Hypothalamus (tissue), 51 donors: Measurements from ENCODE around the gene HAVCR2.

Experiments used
- DNase-seq, 51 donors: peaks; one replicate each; lab custom pipeline; 2025; lab: John Stamatoyannopoulos, UW

HAVCR2 gene

GRCh38 chr5:157108976-157109375 is at the start of gene HAVCR2:
HAVCR2 (minus strand) TSS chr5:157109044; CDS start chr5:157108983, 61 bp downstream.
- peak in 35 of 51 donors; percentile 2 to 63 (median 20) for DNase-seq

- no peak for DNase-seq
These were observed 48.5 kb upstream of the HAVCR2 start for GRCh38 chr5:157157293-157157891.

- DNase-seq = no peak
These were observed 46.5 kb upstream of the HAVCR2 start for GRCh38 chr5:157155297-157155696.

GRCh38 chr5:157150995-157151394 is 42.2 kb upstream of the HAVCR2 start:
- DNase-seq = no peak

- DNase-seq = peak in 37 of 51 donors; percentile 1 to 77 (median 26)
These were observed 40.1 kb upstream of the HAVCR2 start for GRCh38 chr5:157148734-157149615.

- DNase-seq = peak in 40 of 51 donors; percentile 5 to 95 (median 28)
These were observed 34.5 kb upstream of the HAVCR2 start for GRCh38 chr5:157143127-157143971.

GRCh38 chr5:157142317-157143126 is 33.7 kb upstream of the HAVCR2 start, which contains the start of gene MED7:
MED7 (minus strand) TSS chr5:157142865; CDS start chr5:157139431, 3,434 bp downstream.
- peak; percentile 16 to 97 (median 87) for DNase-seq

- DNase-seq = no peak
These were observed 28.8 kb upstream of the HAVCR2 start for GRCh38 chr5:157137691-157138090.

GRCh38 chr5:157132281-157132612 is 23.4 kb upstream of the HAVCR2 start:
- DNase-seq = no peak

- no peak for DNase-seq
These were observed 22.1 kb upstream of the HAVCR2 start for GRCh38 chr5:157130925-157131324.

- no peak for DNase-seq
These were observed 12.9 kb upstream of the HAVCR2 start for GRCh38 chr5:157121709-157122108.

- no peak for DNase-seq
These were observed 11.3 kb upstream of the HAVCR2 start for GRCh38 chr5:157120102-157120501.

GRCh38 chr5:157116483-157116954 is 7.7 kb upstream of the HAVCR2 start:
- DNase-seq = no peak

GRCh38 chr5:157115502-157115901 is 6.7 kb upstream of the HAVCR2 start:
- no peak for DNase-seq

- DNase-seq = no peak
These were observed 6.2 kb upstream of the HAVCR2 start for GRCh38 chr5:157115012-157115411.

- no peak for DNase-seq
These were observed 4.2 kb upstream of the HAVCR2 start for GRCh38 chr5:157113002-157113401.

- no peak for DNase-seq
These were observed 900 bp upstream of the HAVCR2 start for GRCh38 chr5:157109744-157110143.

- DNase-seq = no peak
These were observed 1.3 kb downstream of the HAVCR2 start for GRCh38 chr5:157107508-157107907.

- peak in 5 of 51 donors; percentile 2 to 14 (median 3) for DNase-seq
These were observed 2.0 kb downstream of the HAVCR2 start for GRCh38 chr5:157106630-157107461.
